ENCODE measurements around the gene AUNIP.

- TF ChIP-seq CTCF (IDR thresholded peaks at IDR 0.05; ENCODE audit: control extremely low read depth in 1 of 3, insufficient read depth in 1 of 3, low read depth in 1 of 3, low read length in 3 of 3) (no peak), CREB1 (IDR thresholded peaks at IDR 0.05) (no peak), SIN3A (conservative IDR thresholded peaks at IDR 0.05 in 1 of 2, IDR thresholded peaks at IDR 0.05 in 1 of 2; ENCODE audit: low read depth in 1 of 2, low read length in 2 of 2) (no peak), SP1 (IDR thresholded peaks at IDR 0.05; ENCODE audit: low read depth, low read length) (no peak), BCL11A (IDR thresholded peaks at IDR 0.05; ENCODE audit: low read depth in 2 of 2, low read length in 2 of 2) (no peak)
These were observed 60.4 kb downstream of the AUNIP start for GRCh38 chr1:25798666-25799351.

Measured in H1 (cell line).